HEK293T (cell line): ENCODE results near the gene CBFA2T2.

Source experiments
- CTBP1 ChIP-seq: fragments of 450-650 bp; IDR thresholded peaks from 2 replicates; pipeline ENCODE4 v1.6.1; 2016; ENCODE audit warnings: borderline replicate concordance
- ELF4 ChIP-seq: fragments of 450-650 bp; IDR thresholded peaks from 2 replicates; pipeline ENCODE4 v1.6.1; 2017; ENCODE audit warnings: antibody characterized with exemption
- FOXA1 ChIP-seq: fragments of 450-650 bp; IDR thresholded peaks from 2 replicates; pipeline ENCODE4 v1.6.1; 2016; ENCODE audit warnings: mild to moderate bottlenecking
- FOXK2 ChIP-seq: fragments of 450-650 bp; IDR thresholded peaks from 2 replicates; pipeline ENCODE4 v1.6.1; 2016; ENCODE audit warnings: mild to moderate bottlenecking
- HDGF ChIP-seq: fragments of 450-650 bp; IDR thresholded peaks from 2 replicates; pipeline ENCODE4 v1.6.1; 2017; ENCODE audit warnings: antibody characterized with exemption, borderline replicate concordance
- L3MBTL2 ChIP-seq: fragments of 450-650 bp; conservative IDR thresholded peaks from 2 replicates; pipeline ENCODE4 v1.6.1; 2016; ENCODE audit warnings: mild to moderate bottlenecking
- NFRKB ChIP-seq: fragments of 450-650 bp; IDR thresholded peaks from 2 replicates; pipeline ENCODE4 v1.6.1; 2016; ENCODE audit warnings: mild to moderate bottlenecking, moderate library complexity

DNA sequence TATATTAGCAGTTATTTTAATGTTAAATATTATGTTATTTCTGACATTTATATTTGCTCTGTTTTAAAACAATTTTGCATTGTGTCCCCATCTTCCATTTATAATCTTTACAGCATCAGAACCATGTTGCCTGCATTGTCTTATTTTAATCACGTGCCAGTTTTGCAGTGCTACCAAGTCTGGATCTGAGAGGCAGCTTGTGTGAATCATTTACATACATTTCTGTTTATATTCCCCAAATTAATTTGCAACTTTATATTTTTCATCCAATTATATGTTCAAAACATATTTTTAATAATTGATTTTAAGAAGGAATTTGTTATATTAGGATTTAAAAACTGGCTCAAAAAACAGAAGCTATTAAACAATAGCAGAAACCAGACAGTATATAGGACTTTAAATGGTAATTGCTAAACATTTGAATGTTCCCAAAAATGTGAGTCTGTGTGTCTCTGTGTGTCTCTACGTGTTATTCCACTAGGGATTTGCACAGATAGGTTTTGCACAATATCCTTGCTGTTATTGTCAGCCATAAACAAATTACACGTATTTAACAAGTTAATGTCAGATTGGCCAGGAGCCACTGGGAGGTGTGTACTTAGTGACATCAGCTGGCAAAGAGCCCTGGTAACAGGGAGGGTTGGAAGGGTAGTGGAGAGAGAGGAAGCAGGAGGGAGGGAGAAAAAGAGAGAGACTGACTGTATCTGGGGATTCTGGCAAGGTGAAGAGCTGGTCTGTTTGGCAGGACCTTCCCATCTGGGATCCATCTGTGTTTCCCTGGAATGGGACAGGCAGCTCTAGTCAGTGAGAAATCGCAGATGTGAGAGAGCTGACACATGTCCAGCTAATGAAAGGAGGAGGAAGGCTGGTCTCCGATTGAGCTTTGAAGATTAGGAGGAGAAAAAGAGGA, 72.1 kb downstream of the CBFA2T2 start:
- no peak for TF ChIP-seq FOXA1
- TF ChIP-seq L3MBTL2, result no peak
- TF ChIP-seq HDGF, result no peak
- no peak for TF ChIP-seq CTBP1
- TF ChIP-seq ELF4, result no peak
- no peak for TF ChIP-seq NFRKB
- TF ChIP-seq FOXK2, result no peak
